OCI-M2 (cell line): Measurements from ENCODE around the gene FAM120C.

Experiments
- DNase-seq: peaks from one replicate; lab custom pipeline; 2025; ENCODE audit not compliant: unreplicated experiment; lab: John Stamatoyannopoulos, UW

The FAM120C gene

DNA sequence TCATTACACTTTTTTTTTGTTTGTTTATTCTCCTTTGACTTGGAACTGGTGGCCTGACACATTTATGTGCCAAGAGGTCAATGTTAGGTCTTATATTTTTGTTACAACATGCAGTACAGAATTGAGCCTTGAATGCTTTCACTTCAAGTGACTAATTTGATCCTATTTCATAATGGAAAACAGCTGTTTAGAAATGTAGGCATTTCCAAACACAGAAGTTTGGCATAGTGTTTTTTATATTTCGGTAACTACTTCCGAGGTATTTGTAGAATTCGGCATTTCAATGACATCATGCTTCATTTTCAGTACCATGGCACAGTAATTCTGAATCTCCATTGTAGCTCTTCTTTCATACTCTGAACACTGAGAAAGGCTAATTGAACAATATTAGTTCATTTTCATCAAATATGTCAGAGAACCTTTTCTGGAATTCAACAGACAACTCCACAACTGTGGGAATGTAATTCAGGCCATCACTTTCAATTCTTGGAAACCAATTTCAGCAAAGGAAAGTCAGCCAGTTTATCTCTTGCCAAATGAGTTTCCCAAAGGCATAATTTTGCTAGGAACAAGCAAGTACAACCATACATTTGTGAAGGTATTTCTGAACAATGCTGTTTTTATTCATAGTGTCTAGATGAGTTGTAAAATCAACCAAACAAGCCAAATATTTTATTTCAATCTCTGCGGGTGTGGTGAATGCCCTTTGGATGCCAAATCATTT is 11.4 kb downstream of the FAM120C start:
- DNase-seq, result no peak

DNA sequence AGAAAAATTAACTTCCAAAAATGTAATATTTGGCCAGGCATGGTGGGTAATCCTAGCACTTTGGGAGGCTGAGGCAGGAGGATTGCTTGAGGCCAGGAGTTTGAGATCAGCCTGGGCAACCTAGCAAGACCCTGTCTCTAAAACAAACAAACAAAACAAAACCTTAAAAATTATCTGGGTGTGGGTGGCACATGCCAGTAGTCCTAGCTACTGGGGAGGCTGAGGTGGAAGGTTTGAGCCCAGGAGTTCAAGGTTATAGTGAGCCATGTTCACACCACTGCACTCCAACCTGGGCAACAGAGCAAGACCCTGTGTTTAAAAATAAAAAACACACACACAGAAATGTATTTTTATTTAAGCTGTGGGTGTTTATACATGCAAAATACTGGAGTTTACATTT is 12.0 kb downstream of the FAM120C start:
- no peak for DNase-seq

DNA sequence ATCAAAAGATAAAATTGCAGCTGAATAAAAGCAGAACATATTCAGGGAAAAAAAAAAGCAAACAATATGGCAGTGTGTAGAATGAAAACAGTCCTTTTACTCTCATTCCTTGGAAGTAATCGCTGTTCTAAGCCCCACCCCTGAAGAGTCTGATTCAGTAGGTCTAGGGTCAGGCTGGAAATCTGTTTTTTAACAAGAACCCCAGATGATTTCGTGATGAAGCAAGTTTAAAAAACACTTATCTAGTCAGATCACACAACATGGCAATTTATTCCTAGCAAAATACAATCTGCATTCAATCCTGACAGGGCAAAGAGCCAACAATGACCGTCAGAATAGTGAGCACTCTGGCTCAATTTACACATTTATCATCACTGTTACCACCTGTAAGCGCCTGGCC is 16.1 kb downstream of the FAM120C start:
- DNase-seq, result no peak

DNA sequence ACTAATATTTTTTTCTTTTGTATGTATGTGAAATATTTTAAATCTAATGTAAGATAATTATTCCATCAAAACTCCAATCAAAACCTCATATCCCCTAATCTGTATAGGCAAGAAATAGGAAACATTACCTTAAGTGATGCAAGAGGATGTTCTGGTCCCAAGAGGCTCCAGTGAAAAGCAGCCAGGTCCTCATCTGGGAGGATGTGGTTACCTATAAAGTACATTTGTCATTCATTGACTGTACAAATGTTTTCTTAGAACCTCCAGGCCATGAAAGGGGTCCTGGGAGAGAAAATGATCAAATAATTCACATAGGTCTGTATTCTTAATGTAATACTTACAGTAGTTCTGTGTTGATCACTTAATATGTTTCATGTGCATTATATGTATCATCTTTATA is 25.5 kb downstream of the FAM120C start:
- DNase-seq, result no peak

DNA sequence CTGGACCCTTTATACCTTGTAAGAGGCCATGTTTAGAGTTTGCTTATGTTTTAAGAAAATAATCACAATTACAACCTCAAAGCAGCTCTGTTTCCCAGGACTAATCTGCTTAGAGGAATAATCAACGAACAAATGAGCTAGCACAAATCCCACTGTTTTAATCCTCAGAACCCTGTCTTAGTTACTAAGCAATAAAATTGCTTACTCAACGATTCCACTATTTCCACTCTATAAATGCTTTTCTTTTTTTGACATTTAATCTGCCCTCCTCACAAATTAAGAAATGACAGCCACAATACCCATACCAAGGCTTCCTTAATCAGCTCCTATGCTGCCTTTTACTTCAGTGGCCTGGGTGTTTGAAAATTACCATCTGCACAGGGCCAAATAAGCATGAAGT is 48.8 kb downstream of the FAM120C start:
- no peak for DNase-seq

DNA sequence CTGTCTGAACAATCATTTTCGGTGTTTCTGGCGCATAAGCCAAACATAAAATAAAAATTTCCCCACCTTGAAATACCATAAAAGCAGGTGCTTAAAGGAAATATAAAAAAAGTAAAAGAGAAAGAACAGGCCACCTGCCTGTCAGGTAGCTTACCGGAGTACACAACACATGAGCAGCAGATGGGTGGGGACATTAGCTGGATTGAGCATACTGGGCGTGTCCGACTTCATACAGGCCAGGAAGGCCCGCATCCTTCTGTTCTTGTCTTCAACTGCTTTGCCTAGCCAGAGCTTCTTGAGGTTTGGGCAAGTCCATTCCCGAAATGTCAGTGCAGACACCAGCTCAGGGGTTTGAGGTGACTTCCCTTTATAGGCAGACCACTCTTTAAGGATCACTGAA is 66.7 kb downstream of the FAM120C start:
- DNase-seq, result no peak

DNA sequence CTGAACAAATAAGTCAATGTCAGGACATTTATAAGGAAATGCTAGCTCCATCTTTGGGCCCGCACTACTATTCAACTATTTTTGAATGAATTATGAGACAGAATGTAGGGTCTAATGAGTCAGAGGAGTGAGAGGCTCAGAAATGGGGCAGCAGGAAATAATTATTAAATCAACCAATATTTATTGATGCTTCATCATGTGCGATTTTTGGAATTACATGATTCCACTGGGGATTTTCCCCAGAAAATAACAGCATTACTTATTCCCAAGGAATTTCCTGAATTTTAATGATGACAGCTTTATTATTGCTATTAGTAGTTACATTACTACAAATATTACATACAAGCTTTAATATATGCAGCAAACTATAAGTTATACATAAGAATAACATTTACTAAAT is 89.5 kb downstream of the FAM120C start:
- no peak for DNase-seq

DNA sequence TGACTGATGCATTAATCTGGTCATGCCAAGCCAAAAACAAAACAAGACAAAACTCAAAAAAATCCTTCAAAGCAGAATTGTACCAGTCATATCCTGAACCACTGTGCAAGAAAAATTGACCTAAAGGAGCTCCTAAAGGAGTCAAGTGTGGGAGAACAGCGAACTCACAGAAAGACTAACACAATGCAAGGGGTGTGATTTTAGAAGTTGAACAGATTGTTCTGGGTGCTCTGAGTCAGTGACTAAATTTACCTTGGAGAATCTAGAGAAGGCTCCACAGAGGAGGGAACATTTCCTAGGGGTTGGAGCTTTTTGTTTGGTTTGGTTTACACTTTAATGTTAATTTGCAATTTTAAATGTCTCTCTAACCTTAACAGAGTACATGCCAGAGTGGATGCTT is 89.9 kb downstream of the FAM120C start:
- DNase-seq, result no peak

DNA sequence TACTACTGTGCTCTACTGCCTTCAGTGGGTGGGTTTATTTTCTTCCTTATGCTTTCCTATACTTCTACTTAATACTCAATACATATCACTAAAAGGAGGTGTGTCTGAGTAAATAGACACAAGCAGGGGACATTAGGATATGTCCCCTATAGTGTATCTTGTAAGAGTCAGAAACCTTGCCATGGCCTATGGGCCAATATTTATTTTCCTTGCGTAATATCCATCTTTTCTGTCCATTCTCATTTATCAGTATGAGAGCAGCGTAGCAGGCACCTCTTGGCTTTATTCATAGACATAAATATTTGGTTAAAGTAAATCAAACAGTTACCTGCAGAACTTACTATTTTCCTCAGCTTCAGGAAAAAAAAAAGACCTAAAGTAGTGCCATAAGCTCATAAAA is 92.2 kb downstream of the FAM120C start:
- DNase-seq, result no peak

DNA sequence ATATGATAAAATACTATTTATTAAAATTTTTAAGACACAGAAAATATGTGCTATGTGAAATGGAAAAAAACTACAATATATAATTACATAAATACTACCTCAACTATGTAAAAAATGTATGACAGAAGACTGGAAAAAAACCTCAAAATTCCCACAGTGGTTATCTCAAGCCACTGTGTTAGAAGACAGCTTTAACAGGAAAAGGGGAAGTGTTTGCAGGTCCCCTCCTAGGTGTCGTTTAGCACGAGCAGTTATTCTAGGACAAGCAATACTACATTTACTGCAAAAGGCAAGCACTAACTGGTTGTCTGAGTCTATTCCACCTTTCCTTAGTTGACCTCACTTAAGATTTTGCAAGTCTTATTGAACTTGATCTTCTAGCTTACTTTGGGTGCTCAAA is 93.9 kb downstream of the FAM120C start:
- DNase-seq, result no peak

DNA sequence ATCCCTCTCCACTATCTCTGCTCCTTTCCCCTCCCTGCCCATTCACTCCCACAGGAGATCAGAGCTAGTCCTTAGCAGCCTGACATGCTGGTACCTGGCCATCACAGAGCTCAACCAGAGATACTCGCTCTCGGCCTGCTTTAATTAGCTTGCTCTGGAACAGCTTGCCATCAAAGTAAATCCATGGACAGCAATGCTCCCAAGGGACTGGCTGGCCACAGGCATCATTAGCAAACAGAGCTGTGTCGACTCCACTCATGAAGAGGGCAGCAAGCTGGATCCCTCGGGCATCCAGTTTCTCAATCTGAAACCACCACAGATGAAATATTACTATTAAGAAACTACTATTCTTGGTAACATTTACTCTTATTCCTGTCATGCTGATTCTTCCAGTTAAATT is 95.4 kb downstream of the FAM120C start:
- DNase-seq, result no peak

DNA sequence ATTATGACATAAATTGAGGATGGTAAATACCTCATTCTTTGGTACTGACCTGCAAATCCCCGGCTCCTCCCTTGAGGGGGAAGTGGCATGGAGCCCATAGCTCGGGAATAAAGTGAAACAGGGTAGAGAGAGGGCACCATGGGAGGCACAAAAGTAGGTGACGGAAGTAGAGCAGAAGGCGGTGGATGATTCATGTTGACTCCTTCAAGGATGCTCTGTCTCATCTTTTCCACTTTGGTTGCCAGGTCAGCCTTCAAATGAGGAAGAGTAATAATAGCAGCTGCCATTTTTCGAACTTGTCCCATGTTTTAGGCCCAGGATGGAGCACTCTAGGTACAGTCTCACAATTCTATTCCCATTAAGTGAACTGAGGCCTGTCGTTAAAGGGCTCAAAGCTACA is 97.4 kb downstream of the FAM120C start:
- DNase-seq, result no peak

DNA sequence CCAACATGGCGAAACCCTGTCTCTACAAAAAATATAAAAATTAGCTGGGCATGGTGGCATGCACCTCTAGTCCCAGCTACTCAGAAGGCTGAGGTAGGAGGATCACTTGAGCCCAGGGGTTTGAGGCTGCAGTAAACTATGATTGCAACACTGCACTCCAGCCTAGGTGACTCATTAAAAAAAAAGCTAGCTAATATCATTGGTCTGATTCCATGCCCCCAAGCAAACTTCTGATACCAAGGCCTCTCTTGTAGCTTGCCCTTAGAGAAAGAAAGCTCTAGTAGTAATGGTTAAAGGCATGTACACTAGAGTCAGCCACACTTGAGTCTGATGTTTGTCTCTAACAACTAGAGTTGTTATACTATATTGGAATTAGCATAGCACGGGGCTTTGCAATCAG is 106.2 kb downstream of the FAM120C start:
- no peak for DNase-seq

DNA sequence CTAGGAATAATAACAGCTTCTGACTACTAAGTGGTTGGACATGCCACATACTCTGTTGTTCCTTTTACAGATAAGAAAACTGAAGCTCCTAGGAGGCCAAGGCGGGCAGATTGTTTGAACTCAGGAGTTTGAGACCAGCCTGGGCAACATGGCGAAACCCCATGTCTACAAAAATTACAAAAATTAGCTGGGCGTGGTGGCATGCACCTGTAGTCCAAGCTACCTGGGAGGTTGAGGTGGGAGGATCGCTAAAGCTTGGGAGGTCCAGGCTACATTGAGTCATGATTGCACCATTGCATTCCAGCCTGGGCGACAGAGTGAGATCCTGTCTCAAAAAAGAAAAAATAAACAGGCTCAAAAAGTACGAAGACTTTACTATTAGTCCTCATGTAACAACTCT is 108.2 kb downstream of the FAM120C start:
- DNase-seq, result no peak

DNA sequence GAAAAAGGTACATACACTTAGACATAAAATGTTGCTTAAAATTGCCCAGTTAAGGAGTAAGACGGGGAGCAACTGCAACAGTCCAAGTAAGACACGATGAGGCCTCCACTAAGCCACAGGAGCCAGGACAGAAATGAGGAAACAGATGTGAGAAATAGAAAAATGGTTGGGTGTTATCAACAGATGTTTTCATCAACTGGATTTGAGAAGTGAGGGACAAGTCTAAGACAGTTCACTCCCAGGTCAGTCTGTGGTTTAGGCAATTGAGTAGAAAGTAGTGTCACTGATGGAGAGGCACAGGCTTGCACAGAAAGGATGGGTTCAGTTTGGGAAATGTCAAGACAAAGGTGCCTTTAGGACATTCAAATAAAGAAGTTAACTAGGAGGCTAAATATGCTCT is 115.3 kb downstream of the FAM120C start:
- no peak for DNase-seq

DNA sequence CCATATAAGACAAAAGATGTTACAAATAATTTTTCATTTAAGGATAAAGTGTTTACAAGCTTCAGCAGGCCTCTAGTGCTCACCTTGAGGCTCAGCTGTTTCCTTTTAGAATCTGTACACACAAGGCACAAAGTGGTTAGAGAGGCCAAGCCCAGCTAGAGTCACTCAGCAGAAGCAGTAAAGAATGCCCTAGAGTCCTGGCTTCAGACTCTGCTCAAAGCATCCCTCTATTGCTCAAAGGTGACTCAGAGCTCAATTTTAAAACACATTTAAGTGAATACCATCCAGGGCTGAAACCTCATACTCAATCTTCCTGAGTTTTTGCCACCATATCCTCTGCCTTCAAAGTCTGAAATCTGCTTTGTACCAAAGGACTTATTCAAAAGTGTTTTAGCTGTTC is 116.2 kb downstream of the FAM120C start:
- DNase-seq, result no peak

DNA sequence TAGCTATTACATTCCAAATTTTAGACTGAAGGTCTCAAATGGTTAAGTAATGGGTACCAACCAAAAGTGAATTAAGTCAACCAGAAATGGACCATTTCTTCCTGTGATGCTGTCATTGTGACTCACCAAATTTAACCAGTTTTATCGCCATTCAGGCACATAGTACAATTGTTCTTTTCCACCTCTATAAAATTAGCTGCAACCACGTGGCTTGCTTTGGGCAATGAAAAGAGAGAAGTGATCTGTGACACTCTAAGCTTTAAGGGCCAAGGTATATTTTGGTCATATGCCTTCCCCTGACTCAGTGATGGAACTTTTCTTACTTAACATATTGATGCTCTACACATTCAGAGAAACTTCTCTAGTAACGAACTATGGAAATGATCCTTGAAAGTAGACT is 118.5 kb downstream of the FAM120C start:
- no peak for DNase-seq

DNA sequence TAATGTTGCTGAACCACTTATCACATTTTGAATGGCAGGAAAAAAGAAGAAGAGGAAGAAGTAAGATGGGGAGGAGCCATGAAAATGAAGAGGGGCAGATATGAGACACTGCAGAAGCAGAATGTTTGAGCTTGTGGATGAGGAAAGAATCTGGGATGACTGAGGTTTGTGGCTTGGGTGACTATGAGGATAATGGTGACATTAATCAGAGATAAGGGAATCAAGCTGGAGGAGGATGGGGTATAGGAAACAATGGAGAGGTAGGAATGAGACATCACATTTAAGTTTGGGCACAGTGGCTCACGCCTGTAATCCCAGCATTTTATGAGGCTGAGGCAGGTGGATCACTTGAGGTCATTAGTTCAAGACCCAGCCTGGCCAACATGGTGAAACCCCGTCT is 119.7 kb downstream of the FAM120C start:
- no peak for DNase-seq

DNA sequence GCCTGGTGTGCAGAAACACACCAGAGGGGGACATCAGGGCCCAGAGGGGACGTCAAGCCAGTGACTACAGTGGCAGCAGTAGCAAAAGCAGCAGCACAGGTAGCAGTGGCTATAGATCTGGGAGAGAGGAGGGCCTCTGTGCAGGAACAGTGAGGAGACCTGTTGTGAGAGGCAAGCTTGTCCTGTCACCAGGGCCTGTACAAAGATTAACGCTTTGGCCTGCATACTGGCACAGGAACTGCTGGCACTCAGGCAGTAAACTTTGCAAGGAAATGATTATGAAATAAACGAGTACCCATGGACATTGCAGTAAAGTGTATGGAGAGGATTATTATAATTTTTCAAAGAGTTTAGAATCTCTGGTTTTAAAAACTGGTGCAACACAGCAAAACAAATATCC is 133.3 kb downstream of the FAM120C start:
- DNase-seq, result no peak

DNA sequence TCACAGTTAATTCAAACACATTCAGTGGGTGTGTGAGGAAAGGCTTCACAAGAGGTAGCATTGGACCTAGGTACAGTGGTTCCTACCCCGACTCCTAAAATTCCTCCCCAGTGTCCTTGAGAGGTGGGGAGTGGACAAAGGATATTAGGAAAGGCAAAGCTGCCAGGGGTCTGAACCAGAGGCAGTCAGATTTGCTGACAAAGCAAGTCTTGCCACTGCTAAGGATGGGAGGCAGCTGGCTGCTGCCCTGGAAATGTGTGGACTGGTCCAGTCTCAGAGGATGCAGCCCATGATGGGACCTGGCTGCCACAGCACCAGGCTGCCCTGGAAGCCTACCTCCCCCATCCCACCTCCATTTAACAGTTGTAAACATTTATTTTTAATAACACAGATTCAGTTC is 134.6 kb downstream of the FAM120C start:
- DNase-seq, result no peak

DNA sequence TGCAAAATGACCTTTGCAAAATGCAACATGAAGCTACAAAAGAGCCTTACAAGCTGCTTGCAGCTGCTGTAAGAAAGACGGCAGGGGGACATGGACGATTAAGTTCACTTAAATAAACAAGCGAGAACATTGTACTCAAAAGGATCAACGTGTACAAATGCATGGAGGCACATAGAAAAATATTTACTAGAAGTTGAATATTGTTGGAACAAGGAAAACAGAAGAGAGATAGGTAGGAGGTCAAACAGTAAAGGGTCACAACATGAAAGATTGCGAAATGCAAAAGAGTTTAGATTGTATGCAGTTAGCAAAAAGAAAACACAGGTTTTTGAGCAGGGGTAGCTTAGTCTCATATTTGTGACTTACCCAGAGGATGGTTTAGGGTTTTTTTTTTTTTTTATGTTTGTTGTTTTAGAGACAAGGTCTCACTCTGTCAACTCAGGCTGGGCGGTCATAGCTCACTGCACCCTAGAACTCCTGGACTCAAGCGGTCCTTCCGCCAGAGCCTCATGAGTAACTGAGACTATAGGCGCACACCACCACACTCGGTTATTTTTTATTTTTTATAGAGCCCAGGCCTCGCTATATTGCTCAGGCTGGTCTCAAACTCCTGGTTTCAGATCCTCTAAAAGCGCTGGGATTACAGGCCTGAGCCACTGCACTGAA is 137.4 kb downstream of the FAM120C start:
- no peak for DNase-seq

DNA sequence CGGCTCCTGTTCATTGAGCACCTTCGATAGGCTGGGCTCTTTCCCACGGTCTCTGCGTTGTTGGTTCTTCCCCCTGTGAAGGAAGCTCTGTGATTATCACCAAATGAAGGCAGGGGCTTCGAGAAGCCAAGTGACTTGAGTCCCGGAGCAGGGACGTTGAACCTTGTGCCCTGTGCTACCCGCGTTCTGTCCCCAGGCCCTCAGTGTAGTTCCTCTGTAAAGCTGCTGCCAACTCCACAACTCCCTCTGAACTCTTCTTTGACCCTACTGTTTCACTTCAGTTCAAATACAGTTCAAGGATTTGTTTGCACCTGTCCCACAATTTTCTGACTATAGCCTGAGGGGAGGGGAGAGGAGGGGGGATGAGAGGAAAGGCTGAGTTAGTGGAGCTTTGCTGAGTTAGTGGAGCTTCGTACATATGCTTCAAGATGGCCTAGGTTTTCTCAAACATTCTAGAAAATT is 138.1 kb downstream of the FAM120C start:
- DNase-seq, result no peak
